A549 (cell line): ENCODE results near the gene PCNX2. TPM values are rescaled to one million over a fixed set of nuclear protein-coding genes. Genes with fewer than 3 reads are reported as not detected.

Experiments
- ATAC-seq, 2 experiments: fragments of 200-7000 bp in 1 of 2; fragments of >200 bp in 1 of 2; cut with Nextera tagmentation in 1 of 2; cut with Tn5 transposase in 1 of 2; 3 replicates each; pipeline versions ENCODE4 v1.8.0 to v1.9.1; 2018 to 2020; ENCODE audit warnings: mild to moderate bottlenecking in 1 of 2, moderate library complexity in 1 of 2
- CTCF ChIA-PET: fragments of 300-600 bp; sonication (Branson Sonifier 250); formaldehyde crosslinking; extraction: SDS; loops from one replicate; lab custom pipeline; 2021; ENCODE audit warnings: antibody characterized with exemption, inconsistent platforms; lab: Yijun Ruan, JAX
- POLR2A ChIA-PET: fragments of 350-600 bp; formaldehyde crosslinking; extraction: SDS; loops from one replicate; lab custom pipeline; 2021; ENCODE audit warnings: antibody characterized with exemption, inconsistent platforms; lab: Yijun Ruan, JAX
- DNase-seq, 2 experiments: peaks; one replicate each; pipeline versions ENCODE4 v3.0.0 to v3.0.0-alpha.2; 2011 to 2016; ENCODE audit warnings: low read depth in 1 of 2, low spot score in 1 of 2
- FAIRE-seq: peaks from 2 replicates; lab custom pipeline; 2011; peaks lifted over from hg19 to GRCh38; lab: Jason Lieb, UNC
- H3K27ac ChIP-seq, 2 experiments: fragments of >200 bp; sonication (Bioruptor Twin); formaldehyde crosslinking; 3 replicates each; pipeline ENCODE4 v1.5.1; 2016 to 2017
- H3K4me1 ChIP-seq: fragments of >200 bp; sonication (Bioruptor Twin); formaldehyde crosslinking; 3 replicates; pipeline ENCODE4 v1.6.1; 2016
- H3K4me2 ChIP-seq: fragments of >200 bp; sonication (Bioruptor Twin); formaldehyde crosslinking; 3 replicates; pipeline ENCODE4 v1.6.1; 2016
- H3K4me3 ChIP-seq: fragments of >200 bp; sonication (Bioruptor Twin); formaldehyde crosslinking; 3 replicates; pipeline ENCODE4 v1.5.1; 2016
- H3K9me3 ChIP-seq: fragments of >200 bp; sonication (Bioruptor Twin); formaldehyde crosslinking; 3 replicates; pipeline ENCODE4 v1.6.1; 2016
- BHLHE40 ChIP-seq: IDR thresholded peaks from 2 replicates; pipeline ENCODE4 v1.6.1; 2012; ENCODE audit warnings: low read depth, low read length, inconsistent platforms
- CEBPB ChIP-seq, 2 experiments: fragments of >200 bp in 1 of 2; sonication (Bioruptor Twin) in 1 of 2; formaldehyde crosslinking in 1 of 2; IDR thresholded peaks; 2 replicates each; pipeline ENCODE4 v1.6.1; 2012 to 2016
- EP300 ChIP-seq, 2 experiments: fragments of >200 bp; sonication (Bioruptor Twin); formaldehyde crosslinking; IDR thresholded peaks; 2 replicates in 1 of 2; 3 replicates in 1 of 2; pipeline ENCODE4 v1.6.1; 2016 to 2017
- FOSB ChIP-seq: fragments of 250-450 bp; sonication (Bioruptor Pico); IDR thresholded peaks from 2 replicates; pipeline ENCODE4 v1.5.0; 2020; ENCODE audit warnings: mild to moderate bottlenecking, moderate library complexity
- HDAC2 ChIP-seq: fragments of 200-600 bp; sonication (generic); IDR thresholded peaks from 2 replicates; pipeline ENCODE4 v1.6.1; 2016
- HES2 ChIP-seq: fragments of >200 bp; sonication (Bioruptor Twin); formaldehyde crosslinking; IDR thresholded peaks from 2 replicates; pipeline ENCODE4 v1.6.1; 2016
- HOXA7 ChIP-seq: fragments of 250-450 bp; sonication (Bioruptor Pico); IDR thresholded peaks from 2 replicates; pipeline ENCODE4 v1.5.0; 2020; ENCODE audit warnings: mild to moderate bottlenecking, moderate library complexity
- KDM1A ChIP-seq: fragments of 200-600 bp; sonication (generic); IDR thresholded peaks from 2 replicates; pipeline ENCODE4 v1.6.1; 2016; ENCODE audit warnings: low read depth, mild to moderate bottlenecking
- KDM5A ChIP-seq: fragments of 200-600 bp; sonication (generic); IDR thresholded peaks from 2 replicates; pipeline ENCODE4 v1.6.1; 2016; ENCODE audit warnings: antibody characterized with exemption, mild to moderate bottlenecking
- MAFK ChIP-seq: fragments of 450-650 bp; IDR thresholded peaks from 2 replicates; pipeline ENCODE4 v1.6.1; 2014; ENCODE audit not compliant: partially characterized antibody
- MAZ ChIP-seq: fragments of 150-350 bp; IDR thresholded peaks from 2 replicates; pipeline ENCODE4 v1.6.1; 2014; ENCODE audit warnings: antibody characterized with exemption, low read depth, low read length, borderline replicate concordance
- NPAS2 ChIP-seq: fragments of 250-450 bp; sonication (Bioruptor Pico); IDR thresholded peaks from 2 replicates; pipeline ENCODE4 v1.8.0; 2022; ENCODE audit warnings: mild to moderate bottlenecking, moderate library complexity, borderline replicate concordance
- NR3C1 ChIP-seq: fragments of >200 bp; sonication (Bioruptor Twin); formaldehyde crosslinking; IDR thresholded peaks from 3 replicates; pipeline ENCODE4 v1.6.1; 2017
- RAD21 ChIP-seq, 2 experiments: fragments of >200 bp in 1 of 2; sonication (Bioruptor Twin) in 1 of 2; formaldehyde crosslinking in 1 of 2; IDR thresholded peaks in 1 of 2; conservative IDR thresholded peaks in 1 of 2; 2 replicates in 1 of 2; 3 replicates in 1 of 2; pipeline ENCODE4 v1.6.1; 2012 to 2018; ENCODE audit warnings: inconsistent platforms in 1 of 2
- RARB ChIP-seq: fragments of 250-450 bp; sonication (Bioruptor Pico); IDR thresholded peaks from 2 replicates; pipeline ENCODE4 v1.8.0; 2021; ENCODE audit warnings: mild to moderate bottlenecking, moderate library complexity
- RCOR1 ChIP-seq: fragments of 150-350 bp; IDR thresholded peaks from 2 replicates; pipeline ENCODE4 v1.6.1; 2014; ENCODE audit warnings: antibody characterized with exemption, low read length, low read depth
- RFX5 ChIP-seq: fragments of 450-650 bp; IDR thresholded peaks from 2 replicates; pipeline ENCODE4 v1.7.1; 2014; ENCODE audit warnings: antibody characterized with exemption, mild to moderate bottlenecking, moderate library complexity
- RNF2 ChIP-seq: fragments of 200-600 bp; sonication (generic); IDR thresholded peaks from 2 replicates; pipeline ENCODE4 v1.6.1; 2016; ENCODE audit warnings: low read depth, mild to moderate bottlenecking, antibody characterized with exemption, moderate library complexity, borderline replicate concordance
- TFCP2L1 ChIP-seq: fragments of 250-450 bp; sonication (Bioruptor Pico); IDR thresholded peaks from 2 replicates; pipeline ENCODE4 v1.5.0; 2021; ENCODE audit warnings: mild to moderate bottlenecking
- WGBS: methylation state at CpG from one replicate; pipeline ENCODE4 v1.1.6; 2017; ENCODE audit errors: missing lambda C conversion rate; 5-methylcytosine and 5-hydroxymethylcytosine counted together
- polyA plus RNA-seq, 4 experiments: library from polyadenylated mRNA; depleted of rRNA in 3 of 4; stranded (reverse); fragments of >200 nt; fragmentation: RNase III in 1 of 4; extraction: RNeasy Plus Mini Kit Qiagen cat#74134 plus additional on column Dnase treatment in 1 of 4; gene quantifications; 2 replicates in 3 of 4; 3 replicates in 1 of 4; pipeline ENCODE4 v1.2.3, GENCODE V29; 2011 to 2017
- TF ChIP-seq, protein P1 (sequence below): fragments of 150-350 bp; IDR thresholded peaks from 2 replicates; pipeline ENCODE4 v1.6.1; 2014; ENCODE audit warnings: low read depth, mild to moderate bottlenecking, low read length

The PCNX2 gene
- polyA plus RNA-seq, 2 of the 4 experiments (the other 2 are of a cell fraction) = 8.8 to 27.2 TPM

GRCh38 chr1:233215135-233215760 lies 80.3 kb downstream of the PCNX2 start:
- H3K4me3 ChIP-seq = no peak overlapping the region
- POLR2A ChIA-PET = no interaction called here
- no peak for TF ChIP-seq HES2
- TF ChIP-seq KDM5A = no peak
- no peak for TF ChIP-seq KDM1A
- no peak for TF ChIP-seq RCOR1
- TF ChIP-seq MAZ = no peak
- TF ChIP-seq MAFK = no peak
- TF ChIP-seq TFCP2L1 (CRISPR knock-in tag) = no peak
- TF ChIP-seq EP300 (IDR thresholded peaks at IDR 0.05) = no peak
- TF ChIP-seq, protein P1, sequence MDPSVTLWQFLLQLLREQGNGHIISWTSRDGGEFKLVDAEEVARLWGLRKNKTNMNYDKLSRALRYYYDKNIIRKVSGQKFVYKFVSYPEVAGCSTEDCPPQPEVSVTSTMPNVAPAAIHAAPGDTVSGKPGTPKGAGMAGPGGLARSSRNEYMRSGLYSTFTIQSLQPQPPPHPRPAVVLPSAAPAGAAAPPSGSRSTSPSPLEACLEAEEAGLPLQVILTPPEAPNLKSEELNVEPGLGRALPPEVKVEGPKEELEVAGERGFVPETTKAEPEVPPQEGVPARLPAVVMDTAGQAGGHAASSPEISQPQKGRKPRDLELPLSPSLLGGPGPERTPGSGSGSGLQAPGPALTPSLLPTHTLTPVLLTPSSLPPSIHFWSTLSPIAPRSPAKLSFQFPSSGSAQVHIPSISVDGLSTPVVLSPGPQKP = no peak
- TF ChIP-seq NR3C1 = no peak
- no peak for TF ChIP-seq RARB (CRISPR knock-in tag)
- TF ChIP-seq, all 56 proteins: peak for 0
- ATAC-seq = no peak
- Histone ChIP-seq H3K4me2 (no peak overlapping the region), H3K4me1 (no peaks in the 10 kb centered on the region; the same call in 2 of the 3 replicates), H3K9me3 (peaks cover 5% of the 10 kb centered on the region; the same call in 1 of the 3 replicates), H3K27ac (no peak overlapping the region)
- CTCF ChIA-PET = interaction anchor here (1.2 to 1.9 kb wide), 2 partner anchors 10 to 13 kb away, joined by 5 to 6 read pairs; no protein-coding TSS in a partner anchor
- no peak for DNase-seq
- 95% methylated on average over 3 of the region's 3 CpGs for WGBS
- no peak for FAIRE-seq

- H3K4me2 ChIP-seq = no peak overlapping the region
- H3K4me1 ChIP-seq = no peaks in the 10 kb centered on the region; the same call in 2 of the 3 replicates
- POLR2A ChIA-PET = no interaction called here
- CTCF ChIA-PET = interaction anchor here (1.0 kb wide), 1 partner anchor 31 kb away, joined by 3 read pairs; no protein-coding TSS in a partner anchor
- no peak for FAIRE-seq
- no peak overlapping the region for H3K4me3 ChIP-seq
- no peaks in the 10 kb centered on the region for H3K9me3 ChIP-seq
- WGBS = 86% methylated on average over 5 of the region's 5 CpGs
- 0 out of 6 replicates have a peak overlapping the region, but pooled peaks of 1 of the 2 experiments have one; percentile 30 for H3K27ac ChIP-seq
- peak in 1 of 2 experiments; percentile 12 for DNase-seq
- ATAC-seq = peak in 1 of 2 experiments; percentile 48; a peak in 3 of 6 replicates
- no peak for TF ChIP-seq BHLHE40
- no peak for TF ChIP-seq CEBPB (IDR thresholded peaks at IDR 0.05)
- TF ChIP-seq FOSB = no peak
- TF ChIP-seq NR3C1 = no peak
These were observed 83.9 kb downstream of the PCNX2 start for GRCh38 chr1:233211595-233211994.

DNA sequence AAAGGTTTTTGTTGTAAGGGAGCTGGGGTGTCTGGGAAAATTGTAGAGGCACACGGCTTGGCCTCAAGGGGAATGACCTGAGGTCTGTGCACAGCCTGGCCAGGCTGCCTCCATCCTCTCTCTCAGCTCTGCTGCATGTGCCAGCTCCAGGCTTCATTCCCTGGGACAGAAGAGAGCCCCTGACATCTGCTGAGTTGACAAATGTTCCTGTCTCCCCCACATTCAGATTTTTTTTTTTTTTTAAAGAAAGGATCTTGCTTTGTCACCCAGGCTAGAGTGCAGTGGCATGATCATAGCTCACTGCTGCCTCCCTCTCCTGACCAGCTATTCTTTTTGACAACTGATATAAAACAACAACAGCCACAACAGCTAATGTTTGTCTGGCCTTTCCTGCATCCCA lies 84.4 kb downstream of the PCNX2 start:
- FAIRE-seq (no peak), ATAC-seq (peak in 1 of 2 experiments; percentile 25; a peak in 1 of 6 replicates), DNase-seq (no peak)
- Histone ChIP-seq H3K4me3 (no peak overlapping the region), H3K9me3 (no peaks in the 10 kb centered on the region), H3K27ac (0 out of 6 replicates have a peak overlapping the region, but pooled peaks of 1 of the 2 experiments have one; percentile 30), H3K4me1 (no peaks in the 10 kb centered on the region; the same call in 2 of the 3 replicates), H3K4me2 (no peak overlapping the region)
- CTCF ChIA-PET = interaction anchor here (0.6 to 1.1 kb wide), 3 partner anchors 32 to 606 kb away, joined by 3 to 4 read pairs (median 3); no protein-coding TSS in a partner anchor
- POLR2A ChIA-PET = no interaction called here
- TF ChIP-seq MAFK = peak; percentile 64
- TF ChIP-seq HOXA7 = no peak
- TF ChIP-seq HDAC2 = no peak
- no peak for TF ChIP-seq RNF2
- TF ChIP-seq RAD21 (conservative IDR thresholded peaks at IDR 0.05 in 1 of 2, IDR thresholded peaks at IDR 0.05 in 1 of 2) = 0 out of 5 replicates have a peak, but pooled peaks of 1 of the 2 experiments have one; percentile 6
- TF ChIP-seq RFX5 = no peak
- TF ChIP-seq NPAS2 (CRISPR knock-in tag) = no peak
- 85% methylated on average over 1 of the region's 1 CpG for WGBS
